ENCODE data around the gene PRDM11. TPM values are rescaled to one million over a fixed set of nuclear protein-coding genes. Genes with fewer than 3 reads are reported as not detected.

The PRDM11 gene
- total and polyA plus RNA-seq, 4 donors = 0.64 to 6.9 (median 2.8) TPM

DNA sequence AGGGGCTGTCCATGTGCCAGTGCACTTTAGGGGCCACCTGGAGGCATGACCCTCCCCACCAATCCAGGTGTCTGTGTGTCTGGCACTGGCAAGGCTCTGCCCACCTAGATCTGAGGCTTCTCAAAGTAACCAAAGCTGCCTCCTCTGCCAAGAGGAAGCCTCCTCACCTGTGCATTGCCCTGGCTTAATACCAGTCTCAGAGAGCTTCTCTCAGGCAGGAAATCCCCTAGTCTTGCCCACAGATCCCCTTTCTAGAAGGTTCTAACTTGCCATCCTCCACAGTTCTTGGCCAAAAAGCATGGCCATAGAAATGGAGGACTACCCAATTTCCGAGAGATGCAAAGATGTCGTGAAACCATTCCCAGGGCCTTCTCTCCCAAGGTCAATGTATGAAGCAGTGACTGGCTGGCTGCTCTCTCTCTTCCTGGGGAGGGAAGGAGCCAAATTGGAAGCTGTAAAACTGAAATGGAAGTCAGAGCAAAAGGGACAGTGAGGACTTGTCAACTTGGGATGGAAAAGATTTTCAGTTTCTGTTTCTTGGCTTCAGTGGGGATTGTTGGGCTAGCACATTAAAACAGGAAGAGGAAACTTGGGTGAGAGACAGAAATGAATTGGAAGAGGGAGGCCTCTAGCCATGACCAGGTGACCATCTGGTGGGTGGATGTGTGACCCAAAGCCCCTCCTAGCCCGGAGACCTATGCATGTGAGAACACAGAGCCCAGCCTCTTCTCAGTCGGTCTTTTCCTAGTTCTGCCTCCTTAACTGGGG is 68.8 kb downstream of the PRDM11 start:
- Histone ChIP-seq H3K4me3 (ENCODE audit: low read depth in 1 of 3, low read length in 3 of 3) (no peak overlapping the region), H3K9ac (ENCODE audit: low read depth in 1 of 2, low read length in 2 of 2) (no peak overlapping the region), H3K4me1 (ENCODE audit: control insufficient read depth in 4 of 4, insufficient read depth in 4 of 4, low read length in 3 of 4) (no peaks in the 10 kb centered on the region), H3K36me3 (ENCODE audit: control insufficient read depth in 4 of 4, insufficient read depth in 3 of 4, low read depth in 1 of 4, low read length in 3 of 4) (peaks cover 0 to 4% (median 1%) of the 10 kb centered on the region in 4 donors), H3K27me3 (ENCODE audit: control insufficient read depth in 4 of 4, insufficient read depth in 4 of 4, low read length in 3 of 4) (no peaks in the 10 kb centered on the region), H3K27ac (ENCODE audit: low read depth in 1 of 2, low read length in 2 of 2) (no peak overlapping the region), H3K9me3 (ENCODE audit: control insufficient read depth in 4 of 4, low read length in 3 of 4) (no peaks in the 10 kb centered on the region)
- 87% methylated on average over 4 of the region's 4 CpGs for WGBS
- DNase-seq (ENCODE audit: low spot score) = no peak
- TF ChIP-seq, protein P1, sequence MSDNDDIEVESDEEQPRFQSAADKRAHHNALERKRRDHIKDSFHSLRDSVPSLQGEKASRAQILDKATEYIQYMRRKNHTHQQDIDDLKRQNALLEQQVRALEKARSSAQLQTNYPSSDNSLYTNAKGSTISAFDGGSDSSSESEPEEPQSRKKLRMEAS (IDR thresholded peaks at IDR 0.05) = no peak
- TF ChIP-seq RXRA (IDR thresholded peaks at IDR 0.05) (no peak), JUND (IDR thresholded peaks at IDR 0.05) (no peak), TAF1 (conservative IDR thresholded peaks at IDR 0.05) (no peak), FOXA1 (IDR thresholded peaks at IDR 0.05) (no peak), SP1 (IDR thresholded peaks at IDR 0.05) (no peak), HNF4G (IDR thresholded peaks at IDR 0.05) (no peak)

DNA sequence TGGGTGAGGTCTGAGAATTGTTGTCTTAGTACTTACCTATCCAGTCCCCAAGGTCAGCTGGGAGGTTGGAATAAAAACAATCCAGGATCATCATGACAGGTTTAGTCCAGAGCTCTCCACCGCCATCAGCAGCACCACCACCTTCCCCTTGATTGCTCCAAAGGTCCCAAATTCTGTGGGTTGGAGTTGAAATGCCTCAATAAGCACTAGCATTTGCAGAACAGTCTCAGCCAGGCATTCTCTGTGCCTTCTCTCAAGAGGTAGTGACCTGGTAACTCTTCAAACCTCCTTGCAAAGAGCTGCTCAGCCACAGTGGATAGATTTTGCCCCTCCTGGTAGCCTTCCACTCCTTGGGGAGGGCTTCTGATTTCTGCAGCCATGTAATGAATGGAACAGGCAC is 69.6 kb downstream of the PRDM11 start:
- Histone ChIP-seq H3K4me3 (ENCODE audit: low read depth in 1 of 3, low read length in 3 of 3) (no peak overlapping the region), H3K9ac (ENCODE audit: low read depth in 1 of 2, low read length in 2 of 2) (no peak overlapping the region), H3K27ac (ENCODE audit: low read depth in 1 of 2, low read length in 2 of 2) (no peak overlapping the region), H3K36me3 (ENCODE audit: control insufficient read depth in 4 of 4, insufficient read depth in 3 of 4, low read depth in 1 of 4, low read length in 3 of 4) (peaks cover 0 to 5% (median 1%) of the 10 kb centered on the region in 4 donors), H3K9me3 (ENCODE audit: control insufficient read depth in 4 of 4, low read length in 3 of 4) (no peaks in the 10 kb centered on the region), H3K27me3 (ENCODE audit: control insufficient read depth in 4 of 4, insufficient read depth in 4 of 4, low read length in 3 of 4) (no peaks in the 10 kb centered on the region), H3K4me1 (ENCODE audit: control insufficient read depth in 4 of 4, insufficient read depth in 4 of 4, low read length in 3 of 4) (no peaks in the 10 kb centered on the region)
- TF ChIP-seq RXRA (IDR thresholded peaks at IDR 0.05) = no peak
- TF ChIP-seq HNF4G (IDR thresholded peaks at IDR 0.05) = no peak
- TF ChIP-seq, protein P2, sequence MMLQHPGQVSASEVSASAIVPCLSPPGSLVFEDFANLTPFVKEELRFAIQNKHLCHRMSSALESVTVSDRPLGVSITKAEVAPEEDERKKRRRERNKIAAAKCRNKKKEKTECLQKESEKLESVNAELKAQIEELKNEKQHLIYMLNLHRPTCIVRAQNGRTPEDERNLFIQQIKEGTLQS (IDR thresholded peaks at IDR 0.05) = no peak
- TF ChIP-seq, protein P3, sequence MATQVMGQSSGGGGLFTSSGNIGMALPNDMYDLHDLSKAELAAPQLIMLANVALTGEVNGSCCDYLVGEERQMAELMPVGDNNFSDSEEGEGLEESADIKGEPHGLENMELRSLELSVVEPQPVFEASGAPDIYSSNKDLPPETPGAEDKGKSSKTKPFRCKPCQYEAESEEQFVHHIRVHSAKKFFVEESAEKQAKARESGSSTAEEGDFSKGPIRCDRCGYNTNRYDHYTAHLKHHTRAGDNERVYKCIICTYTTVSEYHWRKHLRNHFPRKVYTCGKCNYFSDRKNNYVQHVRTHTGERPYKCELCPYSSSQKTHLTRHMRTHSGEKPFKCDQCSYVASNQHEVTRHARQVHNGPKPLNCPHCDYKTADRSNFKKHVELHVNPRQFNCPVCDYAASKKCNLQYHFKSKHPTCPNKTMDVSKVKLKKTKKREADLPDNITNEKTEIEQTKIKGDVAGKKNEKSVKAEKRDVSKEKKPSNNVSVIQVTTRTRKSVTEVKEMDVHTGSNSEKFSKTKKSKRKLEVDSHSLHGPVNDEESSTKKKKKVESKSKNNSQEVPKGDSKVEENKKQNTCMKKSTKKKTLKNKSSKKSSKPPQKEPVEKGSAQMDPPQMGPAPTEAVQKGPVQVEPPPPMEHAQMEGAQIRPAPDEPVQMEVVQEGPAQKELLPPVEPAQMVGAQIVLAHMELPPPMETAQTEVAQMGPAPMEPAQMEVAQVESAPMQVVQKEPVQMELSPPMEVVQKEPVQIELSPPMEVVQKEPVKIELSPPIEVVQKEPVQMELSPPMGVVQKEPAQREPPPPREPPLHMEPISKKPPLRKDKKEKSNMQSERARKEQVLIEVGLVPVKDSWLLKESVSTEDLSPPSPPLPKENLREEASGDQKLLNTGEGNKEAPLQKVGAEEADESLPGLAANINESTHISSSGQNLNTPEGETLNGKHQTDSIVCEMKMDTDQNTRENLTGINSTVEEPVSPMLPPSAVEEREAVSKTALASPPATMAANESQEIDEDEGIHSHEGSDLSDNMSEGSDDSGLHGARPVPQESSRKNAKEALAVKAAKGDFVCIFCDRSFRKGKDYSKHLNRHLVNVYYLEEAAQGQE (IDR thresholded peaks at IDR 0.05) = no peak
- TF ChIP-seq NR2F2 (IDR thresholded peaks at IDR 0.05) = no peak
- TF ChIP-seq EGR1 (IDR thresholded peaks at IDR 0.05; ENCODE audit: low read depth in 2 of 2) = no peak
- TF ChIP-seq HNF4A (conservative IDR thresholded peaks at IDR 0.05) = no peak
- TF ChIP-seq SP1 (IDR thresholded peaks at IDR 0.05) = no peak
- TF ChIP-seq, protein P4, sequence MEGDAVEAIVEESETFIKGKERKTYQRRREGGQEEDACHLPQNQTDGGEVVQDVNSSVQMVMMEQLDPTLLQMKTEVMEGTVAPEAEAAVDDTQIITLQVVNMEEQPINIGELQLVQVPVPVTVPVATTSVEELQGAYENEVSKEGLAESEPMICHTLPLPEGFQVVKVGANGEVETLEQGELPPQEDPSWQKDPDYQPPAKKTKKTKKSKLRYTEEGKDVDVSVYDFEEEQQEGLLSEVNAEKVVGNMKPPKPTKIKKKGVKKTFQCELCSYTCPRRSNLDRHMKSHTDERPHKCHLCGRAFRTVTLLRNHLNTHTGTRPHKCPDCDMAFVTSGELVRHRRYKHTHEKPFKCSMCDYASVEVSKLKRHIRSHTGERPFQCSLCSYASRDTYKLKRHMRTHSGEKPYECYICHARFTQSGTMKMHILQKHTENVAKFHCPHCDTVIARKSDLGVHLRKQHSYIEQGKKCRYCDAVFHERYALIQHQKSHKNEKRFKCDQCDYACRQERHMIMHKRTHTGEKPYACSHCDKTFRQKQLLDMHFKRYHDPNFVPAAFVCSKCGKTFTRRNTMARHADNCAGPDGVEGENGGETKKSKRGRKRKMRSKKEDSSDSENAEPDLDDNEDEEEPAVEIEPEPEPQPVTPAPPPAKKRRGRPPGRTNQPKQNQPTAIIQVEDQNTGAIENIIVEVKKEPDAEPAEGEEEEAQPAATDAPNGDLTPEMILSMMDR (IDR thresholded peaks at IDR 0.05; ENCODE audit: low read depth, low read length, missing input control) = no peak
- TF ChIP-seq RAD21 (IDR thresholded peaks at IDR 0.05) = no peak
- no peak for TF ChIP-seq TAF1 (conservative IDR thresholded peaks at IDR 0.05)
- no peak for TF ChIP-seq JUND (IDR thresholded peaks at IDR 0.05)
- 94% methylated on average over 1 of the region's 1 CpG for WGBS
- no peak for DNase-seq (ENCODE audit: low spot score)

Measured in liver (tissue), 9 donors.